OCI-LY3 (cell line): Measurements from ENCODE around the gene BIRC6.

Source experiments
- EZH2phosphoT487 ChIP-seq: fragments of 200-600 bp; shearing (Covaris generic); IDR thresholded peaks from 2 replicates; pipeline ENCODE4 v1.6.1; 2018; ENCODE audit warnings: antibody characterized with exemption, mixed run types, low read depth
- TF ChIP-seq, protein P1 (sequence below): fragments of 200-600, 300-600 bp; sonication (generic); IDR thresholded peaks from 2 replicates; pipeline ENCODE4 v1.5.1; 2014; ENCODE audit warnings: antibody characterized with exemption, low read length, low read depth

DNA sequence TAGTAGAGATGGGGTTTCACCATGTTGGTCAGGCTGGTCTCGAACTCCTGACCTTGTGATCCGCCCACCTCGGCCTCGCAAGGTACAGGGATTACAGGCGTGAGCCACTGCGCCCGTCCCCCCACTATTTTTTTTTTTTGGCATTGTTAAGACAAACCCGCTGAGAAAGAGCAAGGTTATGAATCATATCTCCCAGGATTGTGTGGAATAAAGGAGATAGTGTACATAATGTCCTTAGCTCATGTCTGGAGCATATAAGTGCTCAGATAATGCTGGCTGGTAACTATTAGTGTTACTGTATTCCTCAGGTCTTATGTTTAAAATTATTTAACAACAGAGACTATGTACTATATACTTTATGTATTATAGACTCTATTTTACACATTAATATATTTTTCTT, 307.0 kb downstream of the BIRC6 start:
- TF ChIP-seq, protein P1, sequence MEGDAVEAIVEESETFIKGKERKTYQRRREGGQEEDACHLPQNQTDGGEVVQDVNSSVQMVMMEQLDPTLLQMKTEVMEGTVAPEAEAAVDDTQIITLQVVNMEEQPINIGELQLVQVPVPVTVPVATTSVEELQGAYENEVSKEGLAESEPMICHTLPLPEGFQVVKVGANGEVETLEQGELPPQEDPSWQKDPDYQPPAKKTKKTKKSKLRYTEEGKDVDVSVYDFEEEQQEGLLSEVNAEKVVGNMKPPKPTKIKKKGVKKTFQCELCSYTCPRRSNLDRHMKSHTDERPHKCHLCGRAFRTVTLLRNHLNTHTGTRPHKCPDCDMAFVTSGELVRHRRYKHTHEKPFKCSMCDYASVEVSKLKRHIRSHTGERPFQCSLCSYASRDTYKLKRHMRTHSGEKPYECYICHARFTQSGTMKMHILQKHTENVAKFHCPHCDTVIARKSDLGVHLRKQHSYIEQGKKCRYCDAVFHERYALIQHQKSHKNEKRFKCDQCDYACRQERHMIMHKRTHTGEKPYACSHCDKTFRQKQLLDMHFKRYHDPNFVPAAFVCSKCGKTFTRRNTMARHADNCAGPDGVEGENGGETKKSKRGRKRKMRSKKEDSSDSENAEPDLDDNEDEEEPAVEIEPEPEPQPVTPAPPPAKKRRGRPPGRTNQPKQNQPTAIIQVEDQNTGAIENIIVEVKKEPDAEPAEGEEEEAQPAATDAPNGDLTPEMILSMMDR: no peak
- TF ChIP-seq EZH2phosphoT487: no peak
